ENCODE results near the gene BIN1. TPM values are rescaled to one million over a fixed set of nuclear protein-coding genes. Genes with fewer than 3 reads are reported as not detected.

Gene BIN1
- polyA plus RNA-seq, 1 donor from 2014 or later, result 61.9 TPM

GRCh38 chr2:127079358-127079920 is 27.5 kb downstream of the BIN1 start:
- Histone ChIP-seq H3K9me3 (ENCODE audit: low read length) (no peaks in the 10 kb centered on the region), H2AFZ (ENCODE audit: low read depth, low read length) (no peak overlapping the region), H3K79me2 (replicated peaks; ENCODE audit: insufficient read depth, low read length) (no peaks in the 10 kb centered on the region), H3K4me2 (ENCODE audit: low read length) (no peak overlapping the region), H3F3A (ENCODE audit: insufficient read depth, low read length, poor library complexity, severe bottlenecking) (no peaks in the 10 kb centered on the region), H3K4me3 (ENCODE audit: low read length) (no peak overlapping the region), H3K36me3 (ENCODE audit: insufficient read depth, low read length) (no peaks in the 10 kb centered on the region), H3K27ac (ENCODE audit: low read length) (no peak overlapping the region), H3K9ac (ENCODE audit: low read length) (no peak overlapping the region), H3K9me2 (ENCODE audit: insufficient read depth, low read length) (no peaks in the 10 kb centered on the region), H4K20me1 (ENCODE audit: insufficient read depth) (no peaks in the 10 kb centered on the region), H3K27me3 (ENCODE audit: insufficient read depth, low read depth, low read length) (no peaks in the 10 kb centered on the region)
- TF ChIP-seq TAF1 (IDR thresholded peaks at IDR 0.05; ENCODE audit: low read depth) (no peak), MXI1 (conservative IDR thresholded peaks at IDR 0.05; ENCODE audit: poor library complexity, severe bottlenecking) (no peak), REST (IDR thresholded peaks at IDR 0.05; ENCODE audit: borderline replicate concordance) (no peak), EP300 (conservative IDR thresholded peaks at IDR 0.05; ENCODE audit: poor library complexity, severe bottlenecking) (no peak), SMC3 (conservative IDR thresholded peaks at IDR 0.05; ENCODE audit: poor library complexity) (no peak), POLR2AphosphoS5 (IDR thresholded peaks at IDR 0.05) (no peak), RAD21 (conservative IDR thresholded peaks at IDR 0.05) (no peak), EZH2 (IDR thresholded peaks at IDR 0.05; ENCODE audit: borderline replicate concordance, insufficient read depth, low read length, poor library complexity, severe bottlenecking) (no peak), CTCF (IDR thresholded peaks at IDR 0.05; ENCODE audit: poor library complexity, severe bottlenecking) (no peak)

GRCh38 chr2:127078666-127079270 is 28.2 kb downstream of the BIN1 start:
- Histone ChIP-seq H3K9ac (ENCODE audit: low read length) (no peak overlapping the region), H3K27ac (ENCODE audit: low read length) (no peak overlapping the region), H3K4me3 (ENCODE audit: low read length) (no peak overlapping the region)

More at GRCh38 chr2:127078666-127079270, 28.2 kb downstream of the BIN1 start:
- no peaks in the 10 kb centered on the region for H3K36me3 ChIP-seq (ENCODE audit: insufficient read depth, low read length)
- no peaks in the 10 kb centered on the region for H3K9me2 ChIP-seq (ENCODE audit: insufficient read depth, low read length)
- no peak overlapping the region for H2AFZ ChIP-seq (ENCODE audit: low read depth, low read length)
- H3K27me3 ChIP-seq (ENCODE audit: insufficient read depth, low read depth, low read length), result no peaks in the 10 kb centered on the region
- no peaks in the 10 kb centered on the region for H3K79me2 ChIP-seq (replicated peaks; ENCODE audit: insufficient read depth, low read length)
- H4K20me1 ChIP-seq (ENCODE audit: insufficient read depth), result no peaks in the 10 kb centered on the region
- no peak overlapping the region for H3K4me2 ChIP-seq (ENCODE audit: low read length)
- no peak for TF ChIP-seq EZH2 (IDR thresholded peaks at IDR 0.05; ENCODE audit: borderline replicate concordance, insufficient read depth, low read length, poor library complexity, severe bottlenecking)
- no peak for TF ChIP-seq SMC3 (conservative IDR thresholded peaks at IDR 0.05; ENCODE audit: poor library complexity)
- no peak for TF ChIP-seq REST (IDR thresholded peaks at IDR 0.05; ENCODE audit: borderline replicate concordance)
- no peak for TF ChIP-seq EP300 (conservative IDR thresholded peaks at IDR 0.05; ENCODE audit: poor library complexity, severe bottlenecking)
- no peak for TF ChIP-seq CTCF (IDR thresholded peaks at IDR 0.05; ENCODE audit: poor library complexity, severe bottlenecking)
- no peak for TF ChIP-seq MXI1 (conservative IDR thresholded peaks at IDR 0.05; ENCODE audit: poor library complexity, severe bottlenecking)
- no peak for TF ChIP-seq TAF1 (IDR thresholded peaks at IDR 0.05; ENCODE audit: low read depth)
- TF ChIP-seq POLR2AphosphoS5 (IDR thresholded peaks at IDR 0.05), result no peak
- no peaks in the 10 kb centered on the region for H3K9me3 ChIP-seq (ENCODE audit: low read length)
- no peaks in the 10 kb centered on the region for H3F3A ChIP-seq (ENCODE audit: insufficient read depth, low read length, poor library complexity, severe bottlenecking)
